ENCODE measurements around the gene MEI4. TPM values are rescaled to one million over a fixed set of nuclear protein-coding genes. Genes with fewer than 3 reads are reported as not detected.

Gene MEI4
- total RNA-seq, 1 experiment from 2014 or later = 0.20 TPM

- TF ChIP-seq, protein P1, sequence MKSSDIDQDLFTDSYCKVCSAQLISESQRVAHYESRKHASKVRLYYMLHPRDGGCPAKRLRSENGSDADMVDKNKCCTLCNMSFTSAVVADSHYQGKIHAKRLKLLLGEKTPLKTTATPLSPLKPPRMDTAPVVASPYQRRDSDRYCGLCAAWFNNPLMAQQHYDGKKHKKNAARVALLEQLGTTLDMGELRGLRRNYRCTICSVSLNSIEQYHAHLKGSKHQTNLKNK (CRISPR knock-in tag; IDR thresholded peaks at IDR 0.05) = no peak
These were observed 18.7 kb upstream of the MEI4 start (continued) for GRCh38 chr6:77633993-77634715.

DNA sequence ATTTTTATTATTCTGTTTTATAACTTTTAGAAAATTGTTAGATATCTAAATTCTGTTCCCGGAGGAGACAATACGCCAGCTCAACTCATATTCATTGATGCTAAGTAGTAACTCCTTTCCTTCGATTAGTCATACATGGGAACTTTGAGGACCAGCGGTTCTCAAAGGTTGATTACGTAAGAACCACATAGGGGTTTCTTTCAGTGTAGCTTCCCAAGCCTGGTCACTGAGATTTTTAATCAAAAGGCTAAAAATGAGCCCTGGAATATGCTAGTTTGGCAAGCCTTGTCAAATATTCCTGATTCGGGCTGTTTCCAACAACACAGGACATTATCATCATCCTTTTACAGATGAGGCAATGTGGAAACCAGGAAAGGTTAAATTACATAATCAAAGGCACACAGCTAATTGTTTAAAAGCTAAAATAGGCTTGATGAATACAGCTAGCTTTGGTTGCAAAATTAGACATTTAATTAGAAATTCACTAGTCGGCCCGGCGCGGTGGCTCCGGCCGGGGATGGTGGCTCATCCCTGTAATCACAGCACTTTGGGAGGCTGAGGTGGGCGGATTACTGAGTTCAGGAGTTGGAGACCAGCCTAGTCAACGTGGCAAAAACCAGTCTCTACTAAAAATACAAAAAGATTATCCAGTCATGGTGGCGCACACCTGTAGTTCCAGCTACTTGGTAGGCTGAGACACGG, 14.6 kb upstream of the MEI4 start:
- no peak overlapping the region for H3K4me3 Mint-ChIP-seq
- POLR2A ChIA-PET = no interaction called here
- TF ChIP-seq TEAD1 (CRISPR knock-in tag; IDR thresholded peaks at IDR 0.05) (no peak), TEAD4 (CRISPR knock-in tag; IDR thresholded peaks at IDR 0.05) (no peak), NR1H2 (CRISPR knock-in tag; IDR thresholded peaks at IDR 0.05) (no peak), ETV6 (CRISPR knock-in tag; IDR thresholded peaks at IDR 0.05) (no peak)
- TF ChIP-seq, protein P2, sequence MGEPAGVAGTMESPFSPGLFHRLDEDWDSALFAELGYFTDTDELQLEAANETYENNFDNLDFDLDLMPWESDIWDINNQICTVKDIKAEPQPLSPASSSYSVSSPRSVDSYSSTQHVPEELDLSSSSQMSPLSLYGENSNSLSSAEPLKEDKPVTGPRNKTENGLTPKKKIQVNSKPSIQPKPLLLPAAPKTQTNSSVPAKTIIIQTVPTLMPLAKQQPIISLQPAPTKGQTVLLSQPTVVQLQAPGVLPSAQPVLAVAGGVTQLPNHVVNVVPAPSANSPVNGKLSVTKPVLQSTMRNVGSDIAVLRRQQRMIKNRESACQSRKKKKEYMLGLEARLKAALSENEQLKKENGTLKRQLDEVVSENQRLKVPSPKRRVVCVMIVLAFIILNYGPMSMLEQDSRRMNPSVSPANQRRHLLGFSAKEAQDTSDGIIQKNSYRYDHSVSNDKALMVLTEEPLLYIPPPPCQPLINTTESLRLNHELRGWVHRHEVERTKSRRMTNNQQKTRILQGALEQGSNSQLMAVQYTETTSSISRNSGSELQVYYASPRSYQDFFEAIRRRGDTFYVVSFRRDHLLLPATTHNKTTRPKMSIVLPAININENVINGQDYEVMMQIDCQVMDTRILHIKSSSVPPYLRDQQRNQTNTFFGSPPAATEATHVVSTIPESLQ (CRISPR knock-in tag; IDR thresholded peaks at IDR 0.05) = no peak
- H3K9me3 Mint-ChIP-seq = no peaks in the 10 kb centered on the region
- H3K27ac Mint-ChIP-seq = no peak overlapping the region
- DNase-seq (ENCODE audit: low spot score) (no peak), ATAC-seq (no peak)
- H3K36me3 Mint-ChIP-seq = no peaks in the 10 kb centered on the region
- no peaks in the 10 kb centered on the region for H3K4me1 Mint-ChIP-seq
- CTCF ChIA-PET = interaction anchor here (1.6 to 1.8 kb wide), 2 partner anchors 12 to 18 kb away, joined by 4 to 7 read pairs; no protein-coding TSS in a partner anchor
- no peaks in the 10 kb centered on the region for H3K27me3 Mint-ChIP-seq (ENCODE audit: low read depth)

- POLR2A ChIA-PET = no interaction called here
- H3K4me1 Mint-ChIP-seq = peaks cover 28% of the 10 kb centered on the region
- CTCF ChIA-PET = no interaction called here
These were observed 8.6 kb upstream of the MEI4 start for GRCh38 chr6:77644102-77644705.

More at GRCh38 chr6:77644102-77644705, 8.6 kb upstream of the MEI4 start:
- Mint-ChIP-seq H3K36me3 (no peaks in the 10 kb centered on the region), H3K4me3 (no peak overlapping the region), H3K27me3 (ENCODE audit: low read depth) (no peaks in the 10 kb centered on the region), H3K27ac (no peak overlapping the region), H3K9me3 (no peaks in the 10 kb centered on the region)
- DNase-seq (ENCODE audit: low spot score) = no peak
- no peak for TF ChIP-seq NFE2L1 (CRISPR knock-in tag; IDR thresholded peaks at IDR 0.05)
- no peak for TF ChIP-seq ZNF263 (CRISPR knock-in tag; IDR thresholded peaks at IDR 0.05; ENCODE audit: low read depth)
- no peak for TF ChIP-seq EMX1 (CRISPR knock-in tag; IDR thresholded peaks at IDR 0.05)
- no peak for TF ChIP-seq GTF2I (CRISPR knock-in tag; conservative IDR thresholded peaks at IDR 0.05)
- no peak for TF ChIP-seq ZNF425 (CRISPR knock-in tag; conservative IDR thresholded peaks at IDR 0.05)
- TF ChIP-seq USF1 (CRISPR knock-in tag; IDR thresholded peaks at IDR 0.05) = no peak
- no peak for TF ChIP-seq NR2C2 (CRISPR knock-in tag; IDR thresholded peaks at IDR 0.05)
- TF ChIP-seq, protein P3, sequence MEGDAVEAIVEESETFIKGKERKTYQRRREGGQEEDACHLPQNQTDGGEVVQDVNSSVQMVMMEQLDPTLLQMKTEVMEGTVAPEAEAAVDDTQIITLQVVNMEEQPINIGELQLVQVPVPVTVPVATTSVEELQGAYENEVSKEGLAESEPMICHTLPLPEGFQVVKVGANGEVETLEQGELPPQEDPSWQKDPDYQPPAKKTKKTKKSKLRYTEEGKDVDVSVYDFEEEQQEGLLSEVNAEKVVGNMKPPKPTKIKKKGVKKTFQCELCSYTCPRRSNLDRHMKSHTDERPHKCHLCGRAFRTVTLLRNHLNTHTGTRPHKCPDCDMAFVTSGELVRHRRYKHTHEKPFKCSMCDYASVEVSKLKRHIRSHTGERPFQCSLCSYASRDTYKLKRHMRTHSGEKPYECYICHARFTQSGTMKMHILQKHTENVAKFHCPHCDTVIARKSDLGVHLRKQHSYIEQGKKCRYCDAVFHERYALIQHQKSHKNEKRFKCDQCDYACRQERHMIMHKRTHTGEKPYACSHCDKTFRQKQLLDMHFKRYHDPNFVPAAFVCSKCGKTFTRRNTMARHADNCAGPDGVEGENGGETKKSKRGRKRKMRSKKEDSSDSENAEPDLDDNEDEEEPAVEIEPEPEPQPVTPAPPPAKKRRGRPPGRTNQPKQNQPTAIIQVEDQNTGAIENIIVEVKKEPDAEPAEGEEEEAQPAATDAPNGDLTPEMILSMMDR (IDR thresholded peaks at IDR 0.05) = no peak
- ATAC-seq = no peak

Data from WTC11 (cell line).